ENCODE results near the gene CCDC136.

The CCDC136 gene

DNA sequence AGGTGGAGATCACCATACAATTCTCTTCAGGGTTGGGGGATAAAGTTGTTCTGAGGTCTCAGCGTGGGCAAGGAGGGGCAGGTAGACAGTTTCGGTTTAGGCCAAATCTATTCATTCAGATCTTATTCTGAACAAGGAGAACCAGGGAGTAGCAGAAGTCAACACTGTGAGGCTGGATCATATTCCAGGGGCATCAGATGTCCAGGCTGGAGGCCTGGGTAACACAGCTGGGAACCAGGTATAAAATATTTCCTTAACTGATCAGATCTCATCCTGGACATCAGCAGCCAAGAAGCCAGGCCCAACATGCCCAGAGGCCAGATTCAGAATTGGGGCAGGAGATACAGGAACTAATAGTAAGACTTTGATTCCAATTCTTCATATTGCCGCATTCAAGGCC is 19.2 kb downstream of the CCDC136 start:
- no peak overlapping the region for H3K4me3 ChIP-seq (ENCODE audit: control insufficient read depth, low read depth, low read length)
- TF ChIP-seq, protein P1, sequence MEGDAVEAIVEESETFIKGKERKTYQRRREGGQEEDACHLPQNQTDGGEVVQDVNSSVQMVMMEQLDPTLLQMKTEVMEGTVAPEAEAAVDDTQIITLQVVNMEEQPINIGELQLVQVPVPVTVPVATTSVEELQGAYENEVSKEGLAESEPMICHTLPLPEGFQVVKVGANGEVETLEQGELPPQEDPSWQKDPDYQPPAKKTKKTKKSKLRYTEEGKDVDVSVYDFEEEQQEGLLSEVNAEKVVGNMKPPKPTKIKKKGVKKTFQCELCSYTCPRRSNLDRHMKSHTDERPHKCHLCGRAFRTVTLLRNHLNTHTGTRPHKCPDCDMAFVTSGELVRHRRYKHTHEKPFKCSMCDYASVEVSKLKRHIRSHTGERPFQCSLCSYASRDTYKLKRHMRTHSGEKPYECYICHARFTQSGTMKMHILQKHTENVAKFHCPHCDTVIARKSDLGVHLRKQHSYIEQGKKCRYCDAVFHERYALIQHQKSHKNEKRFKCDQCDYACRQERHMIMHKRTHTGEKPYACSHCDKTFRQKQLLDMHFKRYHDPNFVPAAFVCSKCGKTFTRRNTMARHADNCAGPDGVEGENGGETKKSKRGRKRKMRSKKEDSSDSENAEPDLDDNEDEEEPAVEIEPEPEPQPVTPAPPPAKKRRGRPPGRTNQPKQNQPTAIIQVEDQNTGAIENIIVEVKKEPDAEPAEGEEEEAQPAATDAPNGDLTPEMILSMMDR (conservative IDR thresholded peaks at IDR 0.05; ENCODE audit: control insufficient read depth, insufficient read depth, low read depth, low read length), result no peak
- DNase-seq (ENCODE audit: low read depth), result no peak

DNA sequence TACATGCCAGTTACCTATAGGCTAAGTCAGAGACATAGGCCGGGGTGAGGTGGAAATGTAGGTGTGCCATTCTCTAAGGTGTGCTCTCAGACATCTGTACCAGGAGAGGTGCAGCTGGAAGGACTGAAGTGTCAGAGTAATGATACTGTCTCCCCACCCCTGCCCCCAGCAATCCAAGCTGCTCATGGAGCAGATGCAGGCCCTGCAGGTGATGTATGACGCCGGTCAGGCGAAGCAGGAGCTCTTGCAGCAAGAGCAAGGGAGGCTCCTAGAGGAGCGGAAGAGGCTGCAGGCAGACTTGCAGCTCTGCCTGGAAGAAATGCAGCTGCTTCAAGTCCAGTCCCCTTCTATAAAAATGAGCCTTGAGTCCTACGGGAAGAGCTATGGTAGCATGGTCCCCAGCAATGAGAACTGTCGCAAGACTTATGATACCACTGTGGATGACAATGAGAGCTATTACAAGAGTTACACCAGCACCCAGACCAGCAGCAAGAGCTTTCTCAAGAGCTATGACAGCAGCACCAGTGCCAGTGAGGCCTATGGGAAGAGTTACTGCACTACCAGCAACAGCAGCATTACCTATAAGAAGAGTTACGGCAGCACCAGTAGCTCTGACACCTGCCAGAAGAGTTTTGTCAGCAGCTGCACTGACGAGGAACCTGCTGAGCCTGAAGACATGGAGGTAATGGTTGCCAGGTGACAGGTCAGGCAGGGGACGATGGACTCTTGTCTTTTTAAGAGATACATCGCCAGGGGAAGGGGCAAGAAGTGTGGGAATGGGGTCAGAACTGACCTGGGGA is 20.1 kb downstream of the CCDC136 start:
- TF ChIP-seq, protein P1 (conservative IDR thresholded peaks at IDR 0.05; ENCODE audit: control insufficient read depth, insufficient read depth, low read depth, low read length), result no peak
- no peak overlapping the region for H3K4me3 ChIP-seq (ENCODE audit: control insufficient read depth, low read depth, low read length)
- no peak for DNase-seq (ENCODE audit: low read depth)

DNA sequence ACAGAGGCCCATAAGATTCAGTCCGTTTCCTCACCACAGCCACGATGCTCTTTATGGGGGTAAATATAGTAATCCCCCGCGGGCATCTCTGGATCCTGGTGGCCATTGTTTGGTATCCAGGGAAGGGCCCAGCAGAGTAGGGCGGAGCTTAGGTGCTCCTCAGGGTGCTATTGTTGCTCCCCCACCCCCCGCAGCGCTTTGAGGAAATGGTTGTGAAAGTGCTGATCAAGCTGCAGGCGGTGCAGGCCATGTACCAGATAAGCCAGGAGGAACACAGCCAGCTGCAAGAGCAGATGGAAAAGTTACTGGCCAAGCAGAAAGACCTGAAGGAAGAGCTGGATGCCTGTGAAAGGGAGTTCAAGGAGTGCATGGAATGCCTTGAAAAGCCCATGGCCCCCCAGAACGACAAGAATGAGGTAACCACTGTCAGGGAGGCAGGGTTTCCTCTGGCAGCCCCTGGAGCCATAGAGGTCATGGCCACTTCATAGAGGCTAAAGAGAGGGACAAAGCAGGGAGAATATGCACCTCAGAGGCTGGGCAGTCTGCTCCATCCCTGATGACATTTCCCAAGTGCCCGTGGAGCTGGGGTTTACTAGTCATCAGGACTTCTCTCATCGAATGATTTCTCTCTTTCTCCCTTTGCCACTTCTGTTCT is 20.9 kb downstream of the CCDC136 start:
- no peak for DNase-seq (ENCODE audit: low read depth)
- TF ChIP-seq, protein P1 (conservative IDR thresholded peaks at IDR 0.05; ENCODE audit: control insufficient read depth, insufficient read depth, low read depth, low read length), result no peak
- no peak overlapping the region for H3K4me3 ChIP-seq (ENCODE audit: control insufficient read depth, low read depth, low read length)

DNA sequence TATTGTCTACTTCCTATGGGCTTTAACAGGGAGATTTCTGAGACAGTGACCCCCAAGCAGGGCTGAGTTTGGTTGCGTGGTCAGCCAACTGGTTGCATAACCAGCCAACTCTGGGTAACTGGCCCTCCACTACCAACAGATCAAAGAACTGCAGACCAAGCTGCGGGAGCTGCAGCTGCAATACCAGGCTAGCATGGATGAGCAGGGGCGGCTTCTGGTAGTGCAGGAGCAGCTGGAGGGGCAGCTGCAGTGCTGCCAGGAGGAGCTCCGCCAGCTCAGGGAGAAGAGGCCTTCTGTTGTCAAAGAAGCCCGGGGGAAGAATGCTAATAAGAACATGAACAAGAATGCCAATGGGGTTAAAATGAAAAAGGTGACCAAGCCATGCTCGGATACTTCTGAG is 22.7 kb downstream of the CCDC136 start:
- no peak for DNase-seq (ENCODE audit: low read depth)
- TF ChIP-seq, protein P1 (conservative IDR thresholded peaks at IDR 0.05; ENCODE audit: control insufficient read depth, insufficient read depth, low read depth, low read length), result no peak
- H3K4me3 ChIP-seq (ENCODE audit: control insufficient read depth, low read depth, low read length), result no peak overlapping the region

DNA sequence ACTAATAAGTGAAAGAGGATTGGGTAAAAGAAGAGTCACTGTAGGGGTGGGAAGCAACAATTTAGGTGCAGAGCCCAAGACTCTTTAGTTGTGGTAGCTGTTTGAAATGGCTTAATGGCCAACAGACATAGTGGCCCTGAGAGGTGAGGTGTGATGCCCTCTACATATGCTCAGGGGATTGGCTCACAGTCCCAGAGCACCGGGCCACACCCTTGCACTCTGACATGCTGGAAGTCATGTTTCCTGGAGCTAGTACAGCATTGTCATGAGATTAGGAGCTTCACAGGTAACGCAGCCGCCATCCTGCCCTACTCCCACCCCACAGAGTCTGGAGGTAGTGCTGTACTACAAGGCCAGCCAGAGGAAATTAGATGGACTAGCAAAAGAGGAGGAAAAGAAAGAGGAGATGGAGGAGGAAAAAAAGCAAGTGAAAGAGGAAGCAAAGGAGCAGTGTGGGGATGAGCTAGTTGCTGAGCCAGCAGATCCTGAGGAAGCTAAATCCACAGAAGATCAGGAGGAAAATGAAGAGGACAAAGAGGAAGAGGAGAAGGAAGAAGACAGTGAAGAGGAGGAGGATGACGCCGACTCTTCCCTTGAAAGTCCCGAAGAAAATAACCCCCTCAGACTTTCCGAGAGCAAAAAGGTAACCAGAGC is 23.6 kb downstream of the CCDC136 start:
- TF ChIP-seq, protein P1 (conservative IDR thresholded peaks at IDR 0.05; ENCODE audit: control insufficient read depth, insufficient read depth, low read depth, low read length), result no peak
- DNase-seq (ENCODE audit: low read depth), result no peak
- no peak overlapping the region for H3K4me3 ChIP-seq (ENCODE audit: control insufficient read depth, low read depth, low read length)

DNA sequence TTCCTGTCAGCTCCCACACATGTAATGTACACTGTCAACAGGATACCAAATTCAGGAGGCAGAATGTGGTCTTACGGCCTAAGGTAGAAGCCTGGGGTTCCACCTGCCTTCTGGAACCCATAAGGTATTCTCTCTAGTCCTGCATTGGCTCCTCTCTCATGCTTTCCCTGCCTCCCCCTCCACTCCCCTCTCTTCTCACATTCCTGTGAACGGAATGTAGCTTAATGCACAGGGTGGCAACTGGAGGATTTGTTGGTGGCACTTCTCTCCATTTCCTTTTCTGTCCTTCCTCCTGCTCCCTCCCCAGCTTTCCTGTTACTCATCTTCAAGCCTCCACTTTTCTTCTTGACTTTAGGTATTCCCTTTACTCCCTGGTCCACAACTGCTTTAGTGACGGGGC is 26.9 kb downstream of the CCDC136 start:
- no peak overlapping the region for H3K4me3 ChIP-seq (ENCODE audit: control insufficient read depth, low read depth, low read length)
- DNase-seq (ENCODE audit: low read depth), result no peak
- TF ChIP-seq, protein P1 (conservative IDR thresholded peaks at IDR 0.05; ENCODE audit: control insufficient read depth, insufficient read depth, low read depth, low read length), result no peak

Data from fibroblast of mammary gland (primary cell).